Gastroesophageal sphincter (tissue), 3 donors: ENCODE data around the gene L3MBTL3.

ENCODE experiments used
- EP300 ChIP-seq: sonication (generic); formaldehyde crosslinking; IDR thresholded peaks from one replicate; pipeline ENCODE4 v1.6.1; 2017; ENCODE audit warnings: antibody characterized with exemption, mild to moderate bottlenecking
- POLR2A ChIP-seq, 2 donors: fragments of 450-650 bp; IDR thresholded peaks; one replicate each; pipeline ENCODE4 v1.6.1; 2017; ENCODE audit warnings: antibody characterized with exemption in 2 of 2, mild to moderate bottlenecking in 2 of 2, moderate library complexity in 1 of 2
- POLR2AphosphoS5 ChIP-seq: sonication (generic); formaldehyde crosslinking; IDR thresholded peaks from one replicate; pipeline ENCODE4 v1.6.1; 2017; ENCODE audit warnings: antibody characterized with exemption
- TF ChIP-seq, protein P1 (sequence below), 4 experiments: fragments of 200-600 bp in 2 of 4; fragments of 450-650 bp in 2 of 4; sonication (generic) in 1 of 4; IDR thresholded peaks; one replicate each; pipeline ENCODE4 v1.5.1; 2017 to 2019; ENCODE audit warnings: antibody characterized with exemption in 4 of 4, mild to moderate bottlenecking in 2 of 4, moderate library complexity in 2 of 4

DNA sequence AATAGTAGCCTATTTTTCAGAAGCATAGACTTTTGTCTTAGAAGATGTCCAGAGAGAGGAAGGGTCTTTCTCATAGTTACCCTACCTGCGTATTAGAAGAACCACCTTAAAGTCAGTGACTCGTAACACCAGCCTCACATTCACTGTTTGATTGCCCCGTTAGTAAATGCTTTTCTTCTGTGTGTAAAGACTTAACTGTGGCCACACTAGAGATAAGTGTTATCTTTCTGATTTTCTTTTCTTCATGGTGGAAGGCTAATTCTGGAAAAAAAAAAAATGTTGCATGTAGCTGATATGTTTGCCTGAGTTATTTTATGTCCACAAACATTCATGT is 120.5 kb downstream of the L3MBTL3 start:
- TF ChIP-seq POLR2AphosphoS5 (no peak), EP300 (no peak), POLR2A (IDR thresholded peaks at IDR 0.05) (no peak)
- TF ChIP-seq, protein P1, sequence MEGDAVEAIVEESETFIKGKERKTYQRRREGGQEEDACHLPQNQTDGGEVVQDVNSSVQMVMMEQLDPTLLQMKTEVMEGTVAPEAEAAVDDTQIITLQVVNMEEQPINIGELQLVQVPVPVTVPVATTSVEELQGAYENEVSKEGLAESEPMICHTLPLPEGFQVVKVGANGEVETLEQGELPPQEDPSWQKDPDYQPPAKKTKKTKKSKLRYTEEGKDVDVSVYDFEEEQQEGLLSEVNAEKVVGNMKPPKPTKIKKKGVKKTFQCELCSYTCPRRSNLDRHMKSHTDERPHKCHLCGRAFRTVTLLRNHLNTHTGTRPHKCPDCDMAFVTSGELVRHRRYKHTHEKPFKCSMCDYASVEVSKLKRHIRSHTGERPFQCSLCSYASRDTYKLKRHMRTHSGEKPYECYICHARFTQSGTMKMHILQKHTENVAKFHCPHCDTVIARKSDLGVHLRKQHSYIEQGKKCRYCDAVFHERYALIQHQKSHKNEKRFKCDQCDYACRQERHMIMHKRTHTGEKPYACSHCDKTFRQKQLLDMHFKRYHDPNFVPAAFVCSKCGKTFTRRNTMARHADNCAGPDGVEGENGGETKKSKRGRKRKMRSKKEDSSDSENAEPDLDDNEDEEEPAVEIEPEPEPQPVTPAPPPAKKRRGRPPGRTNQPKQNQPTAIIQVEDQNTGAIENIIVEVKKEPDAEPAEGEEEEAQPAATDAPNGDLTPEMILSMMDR (IDR thresholded peaks at IDR 0.05): no peak
